Effector memory CD8-positive, alpha-beta T cell (primary cell): Measurements from ENCODE around the gene PRKAG2.
A peak's percentile ranks its signal among the peaks of the same experiment; 100 is the strongest.

Experiments used
- ATAC-seq: fragments of 150-1000 bp; cut with Tn5 transposase; replicated peaks from 2 replicates; pipeline ENCODE4 v1.10.0; 2021; ENCODE audit warnings: mild to moderate bottlenecking, moderate library complexity
- DNase-seq, 3 experiments: peaks; one replicate each; pipeline ENCODE4 v3.0.0; 2021
- H3K27ac Mint-ChIP-seq, 2 donors: one replicate each; pipeline ENCODE4 v1.8.0; 2022; ENCODE audit warnings: mild to moderate bottlenecking in 2 of 2, mixed read lengths in 2 of 2, moderate library complexity in 2 of 2
- H3K27me3 Mint-ChIP-seq, 2 donors: one replicate each; pipeline ENCODE4 v1.8.0; 2022; ENCODE audit warnings: mixed read lengths in 2 of 2
- H3K36me3 Mint-ChIP-seq: one replicate; pipeline ENCODE4 v1.8.0; 2022; ENCODE audit warnings: mild to moderate bottlenecking, moderate library complexity, mixed read lengths; ENCODE audit not compliant: insufficient read depth
- H3K4me1 Mint-ChIP-seq, 2 donors: one replicate each; pipeline ENCODE4 v1.8.0; 2022; ENCODE audit warnings: low read depth in 2 of 2, mixed read lengths in 2 of 2
- H3K4me3 Mint-ChIP-seq, 2 donors: one replicate each; pipeline ENCODE4 v1.8.0; 2022; ENCODE audit warnings: mild to moderate bottlenecking in 2 of 2, mixed read lengths in 2 of 2, moderate library complexity in 2 of 2
- H3K9me3 Mint-ChIP-seq, 2 donors: one replicate each; pipeline ENCODE4 v1.8.0; 2022; ENCODE audit warnings: mixed read lengths in 2 of 2

The PRKAG2 gene

GRCh38 chr7:151809864-151810170, 67.1 kb downstream of the PRKAG2 start:
- ATAC-seq (no peak), DNase-seq (no peak)
- Mint-ChIP-seq H3K4me1 (peaks cover 12 to 15% of the 10 kb centered on the region in 2 donors), H3K27ac (peak overlapping the region in 1 of 2 donors; percentile 54), H3K27me3 (no peaks in the 10 kb centered on the region), H3K36me3 (peaks cover 2% of the 10 kb centered on the region), H3K9me3 (no peaks in the 10 kb centered on the region), H3K4me3 (no peak overlapping the region)

- H3K4me1 Mint-ChIP-seq: peaks cover 12 to 15% of the 10 kb centered on the region in 2 donors
These were observed 67.6 kb downstream of the PRKAG2 start for GRCh38 chr7:151809146-151809863.

GRCh38 chr7:151808400-151809145, 68.3 kb downstream of the PRKAG2 start:
- Mint-ChIP-seq H3K27me3 (no peaks in the 10 kb centered on the region), H3K9me3 (no peaks in the 10 kb centered on the region), H3K36me3 (peaks cover 2% of the 10 kb centered on the region), H3K4me3 (no peak overlapping the region), H3K4me1 (peaks cover 7 to 11% of the 10 kb centered on the region in 2 donors), H3K27ac (peak overlapping the region in 1 of 2 donors; percentile 38)
- DNase-seq: no peak
- ATAC-seq: no peak

More at GRCh38 chr7:151809146-151809863, 67.6 kb downstream of the PRKAG2 start:
- Mint-ChIP-seq H3K27me3 (no peaks in the 10 kb centered on the region), H3K4me3 (no peak overlapping the region), H3K27ac (no peak overlapping the region), H3K9me3 (no peaks in the 10 kb centered on the region), H3K36me3 (peaks cover 2% of the 10 kb centered on the region)
- DNase-seq (no peak), ATAC-seq (no peak)

- Mint-ChIP-seq H3K4me3 (no peak overlapping the region), H3K9me3 (no peaks in the 10 kb centered on the region), H3K4me1 (peaks cover 5 to 8% of the 10 kb centered on the region in 2 donors), H3K36me3 (peaks cover 2% of the 10 kb centered on the region), H3K27me3 (no peaks in the 10 kb centered on the region), H3K27ac (peak overlapping the region in 1 of 2 donors; percentile 38)
- ATAC-seq (no peak), DNase-seq (no peak)
These were observed 69.1 kb downstream of the PRKAG2 start for GRCh38 chr7:151807846-151808245.

- Mint-ChIP-seq H3K4me1 (peaks cover 5 to 8% of the 10 kb centered on the region in 2 donors), H3K27me3 (no peaks in the 10 kb centered on the region), H3K27ac (no peak overlapping the region), H3K4me3 (no peak overlapping the region), H3K36me3 (peaks cover 2% of the 10 kb centered on the region), H3K9me3 (no peaks in the 10 kb centered on the region)
- DNase-seq (no peak), ATAC-seq (no peak)
These were observed 69.8 kb downstream of the PRKAG2 start for GRCh38 chr7:151806952-151807775.

GRCh38 chr7:151806204-151806603, 70.7 kb downstream of the PRKAG2 start:
- Mint-ChIP-seq H3K4me1 (peaks cover 5 to 6% of the 10 kb centered on the region in 2 donors), H3K27ac (no peak overlapping the region), H3K4me3 (no peak overlapping the region), H3K27me3 (no peaks in the 10 kb centered on the region), H3K36me3 (peaks cover 2% of the 10 kb centered on the region), H3K9me3 (no peaks in the 10 kb centered on the region)
- DNase-seq (no peak), ATAC-seq (peak; percentile 14)

- no peak overlapping the region for H3K27ac Mint-ChIP-seq
- no peaks in the 10 kb centered on the region for H3K27me3 Mint-ChIP-seq
- H3K9me3 Mint-ChIP-seq: no peaks in the 10 kb centered on the region
- peaks cover 0 to 6% of the 10 kb centered on the region in 2 donors for H3K4me1 Mint-ChIP-seq
- no peak for DNase-seq
- H3K36me3 Mint-ChIP-seq: no peaks in the 10 kb centered on the region
- no peak overlapping the region for H3K4me3 Mint-ChIP-seq
- ATAC-seq: no peak
These were observed 71.7 kb downstream of the PRKAG2 start for GRCh38 chr7:151805191-151805590.

- no peak for DNase-seq
- no peak for ATAC-seq
- no peaks in the 10 kb centered on the region for H3K27me3 Mint-ChIP-seq
- no peak overlapping the region for H3K4me3 Mint-ChIP-seq
- H3K4me1 Mint-ChIP-seq: peaks cover 0 to 6% of the 10 kb centered on the region in 2 donors
- no peaks in the 10 kb centered on the region for H3K36me3 Mint-ChIP-seq
- H3K9me3 Mint-ChIP-seq: no peaks in the 10 kb centered on the region
- H3K27ac Mint-ChIP-seq: no peak overlapping the region
These were observed 72.2 kb downstream of the PRKAG2 start for GRCh38 chr7:151804756-151805155.

GRCh38 chr7:151803841-151804240, 73.1 kb downstream of the PRKAG2 start:
- ATAC-seq: no peak
- Mint-ChIP-seq H3K36me3 (no peaks in the 10 kb centered on the region), H3K4me3 (no peak overlapping the region), H3K4me1 (peaks cover 1 to 6% of the 10 kb centered on the region in 2 donors), H3K27me3 (no peaks in the 10 kb centered on the region), H3K9me3 (no peaks in the 10 kb centered on the region), H3K27ac (no peak overlapping the region)
- DNase-seq: no peak

GRCh38 chr7:151802469-151802846, 74.5 kb downstream of the PRKAG2 start:
- no peaks in the 10 kb centered on the region for H3K36me3 Mint-ChIP-seq
- ATAC-seq: no peak
- H3K4me1 Mint-ChIP-seq: peaks cover 8 to 10% of the 10 kb centered on the region in 2 donors
- H3K4me3 Mint-ChIP-seq: no peak overlapping the region
- H3K27ac Mint-ChIP-seq: no peak overlapping the region
- DNase-seq: no peak
- no peaks in the 10 kb centered on the region for H3K9me3 Mint-ChIP-seq
- no peaks in the 10 kb centered on the region for H3K27me3 Mint-ChIP-seq

- H3K4me1 Mint-ChIP-seq: peaks cover 9 to 12% of the 10 kb centered on the region in 2 donors
- no peak overlapping the region for H3K4me3 Mint-ChIP-seq
- no peaks in the 10 kb centered on the region for H3K27me3 Mint-ChIP-seq
- no peak for ATAC-seq
- H3K9me3 Mint-ChIP-seq: no peaks in the 10 kb centered on the region
- H3K36me3 Mint-ChIP-seq: no peaks in the 10 kb centered on the region
- no peak for DNase-seq
- no peak overlapping the region for H3K27ac Mint-ChIP-seq
These were observed 75.0 kb downstream of the PRKAG2 start for GRCh38 chr7:151801782-151802468.

- Mint-ChIP-seq H3K36me3 (no peaks in the 10 kb centered on the region), H3K4me1 (peaks cover 12 to 15% of the 10 kb centered on the region in 2 donors), H3K4me3 (no peak overlapping the region), H3K27ac (no peak overlapping the region), H3K9me3 (no peaks in the 10 kb centered on the region), H3K27me3 (no peaks in the 10 kb centered on the region)
- DNase-seq (no peak), ATAC-seq (no peak)
These were observed 75.6 kb downstream of the PRKAG2 start for GRCh38 chr7:151801291-151801690.

GRCh38 chr7:151800861-151801260, 76.1 kb downstream of the PRKAG2 start:
- peaks cover 12 to 15% of the 10 kb centered on the region in 2 donors for H3K4me1 Mint-ChIP-seq
- H3K27me3 Mint-ChIP-seq: no peaks in the 10 kb centered on the region
- no peak for ATAC-seq
- DNase-seq: no peak
- no peak overlapping the region for H3K4me3 Mint-ChIP-seq
- H3K9me3 Mint-ChIP-seq: no peaks in the 10 kb centered on the region
- no peak overlapping the region for H3K27ac Mint-ChIP-seq
- no peaks in the 10 kb centered on the region for H3K36me3 Mint-ChIP-seq
